PC-9 (cell line): ENCODE data around the gene METTL27. TPM values are rescaled to one million over a fixed set of nuclear protein-coding genes. Genes with fewer than 3 reads are reported as not detected.

Experiments used
- BruUV-seq: library from RNA; stranded (reverse); fragments of 400-500 nt; replicated peaks from 2 replicates; lab custom pipeline; 2021; lab: Mats Ljungman, UMichigan
- CTCF ChIA-PET: fragments of 300-600 bp; sonication (Branson Sonifier 250); formaldehyde crosslinking; loops from one replicate; lab custom pipeline; 2022; ENCODE audit warnings: antibody characterized with exemption; lab: Charles Lee
- POLR2A ChIA-PET: fragments of 300-600 bp; sonication (Branson Sonifier 250); formaldehyde crosslinking; loops from one replicate; lab custom pipeline; 2022; ENCODE audit warnings: antibody characterized with exemption; ENCODE audit not compliant: unreplicated experiment; lab: Charles Lee
- DNase-seq, 2 experiments: peaks; one replicate each; pipeline versions ENCODE4 v3.0.0 to v3.0.0-alpha.2; 2015 to 2022; ENCODE audit warnings: mixed read lengths in 1 of 2
- H2AFZ ChIP-seq: fragments of 200-600 bp; sonication (generic); 2 replicates; pipeline ENCODE4 v1.8.1; 2017; ENCODE audit warnings: antibody characterized with exemption
- H3F3A ChIP-seq: fragments of 200-600 bp; sonication (generic); 2 replicates; pipeline ENCODE4 v1.8.1; 2017; ENCODE audit warnings: antibody characterized with exemption, mild to moderate bottlenecking, low read depth; ENCODE audit not compliant: insufficient read depth
- H3K27ac ChIP-seq: fragments of 200-600 bp; sonication (generic); 2 replicates; pipeline ENCODE4 v1.6.1; 2016; ENCODE audit warnings: mixed run types
- H3K27me3 ChIP-seq: fragments of 200-600 bp; sonication (generic); 2 replicates; pipeline ENCODE4 v1.6.1; 2016; ENCODE audit warnings: low read depth, mixed run types; ENCODE audit not compliant: insufficient read depth
- H3K36me3 ChIP-seq: fragments of 200-600 bp; sonication (generic); 2 replicates; pipeline ENCODE4 v1.6.1; 2016; ENCODE audit warnings: low read depth, mixed run types
- H3K4me1 ChIP-seq: fragments of 200-600 bp; sonication (generic); replicated peaks from 2 replicates; pipeline ENCODE4 v1.6.1; 2016; ENCODE audit warnings: mixed run types; ENCODE audit not compliant: insufficient read depth
- H3K4me2 ChIP-seq: fragments of 200-600 bp; sonication (generic); 2 replicates; pipeline ENCODE4 v1.6.1; 2017; ENCODE audit warnings: mixed run types
- H3K4me3 ChIP-seq: fragments of 200-600 bp; sonication (generic); 2 replicates; pipeline ENCODE4 v1.6.1; 2016; ENCODE audit warnings: mixed run types
- H3K79me2 ChIP-seq: fragments of 200-600 bp; sonication (generic); 2 replicates; pipeline ENCODE4 v1.6.1; 2017; ENCODE audit warnings: low read depth, mixed run types
- H3K9me2 ChIP-seq: fragments of 200-600 bp; sonication (generic); 2 replicates; pipeline ENCODE4 v1.8.1; 2017; ENCODE audit warnings: mild to moderate bottlenecking; ENCODE audit not compliant: insufficient read depth
- H3K9me3 ChIP-seq: fragments of 200-600 bp; sonication (generic); 2 replicates; pipeline ENCODE4 v1.8.1; 2016; ENCODE audit warnings: low read depth; ENCODE audit not compliant: insufficient read depth
- H4K20me1 ChIP-seq: fragments of 200-600 bp; sonication (generic); 2 replicates; pipeline ENCODE4 v1.8.1; 2017; ENCODE audit not compliant: insufficient read depth
- CTCF ChIP-seq: fragments of 200-600 bp; sonication (generic); conservative IDR thresholded peaks from 2 replicates; pipeline ENCODE4 v1.6.1; 2017; ENCODE audit warnings: mixed run types, antibody characterized with exemption, mild to moderate bottlenecking, moderate library complexity
- EZH2 ChIP-seq: fragments of 200-600 bp; sonication (generic); IDR thresholded peaks from 2 replicates; pipeline ENCODE4 v1.8.0; 2017; ENCODE audit warnings: antibody characterized with exemption, low read depth
- intact Hi-C: fragments of 100-400 bp; cut with micrococcal nuclease; formaldehyde crosslinking; loops from one replicate; pipeline ENCODE4 v1.10.0; 2022; ENCODE audit not compliant: unreplicated experiment
- total RNA-seq: library from RNA; stranded (reverse); gene quantifications from 2 replicates; pipeline ENCODE4 v1.2.3, GENCODE V29; 2021

Gene METTL27
- total RNA-seq, 1 experiment from 2014 or later = 23.2 TPM

- H3K4me3 ChIP-seq = no peak overlapping the region
Observed at GRCh38 chr7:73879977-73880681, 37.8 kb upstream of the METTL27 start.

GRCh38 chr7:73876973-73877372 is 34.7 kb upstream of the METTL27 start:
- no peaks in the 10 kb centered on the region for H3K9me2 ChIP-seq
- H3K4me1 ChIP-seq = peaks cover 27% of the 10 kb centered on the region
- no TSS peak for BruUV-seq
- H3K27ac ChIP-seq = no peak overlapping the region
- no peaks in the 10 kb centered on the region for H4K20me1 ChIP-seq
- no peak overlapping the region for H3K4me2 ChIP-seq
- POLR2A ChIA-PET = no interaction called here
- peaks cover 9% of the 10 kb centered on the region; the same call in 1 of the 2 replicates for H3F3A ChIP-seq
- TF ChIP-seq CTCF (no peak), EZH2 (no peak)
- H3K9me3 ChIP-seq = no peaks in the 10 kb centered on the region
- no peaks in the 10 kb centered on the region for H3K79me2 ChIP-seq
- H3K36me3 ChIP-seq = no peaks in the 10 kb centered on the region
- intact Hi-C loops = no loop called here
- CTCF ChIA-PET = no interaction called here
- no peaks in the 10 kb centered on the region for H3K27me3 ChIP-seq
- H2AFZ ChIP-seq = no peak overlapping the region
- no peak for DNase-seq
- no peak overlapping the region for H3K4me3 ChIP-seq

More at GRCh38 chr7:73879977-73880681, 37.8 kb upstream of the METTL27 start:
- ChIA-PET POLR2A (interaction anchor here (0.6 to 0.7 kb wide), 2 partner anchors 42 to 76 kb away, joined by 6 to 8 read pairs; no protein-coding TSS in a partner anchor), CTCF (interaction anchor here (1.4 kb wide), 1 partner anchor 149 kb away, joined by 3 read pairs; no protein-coding TSS in a partner anchor)
- TF ChIP-seq CTCF (no peak), EZH2 (no peak)
- H3K4me1 ChIP-seq = peaks cover 27% of the 10 kb centered on the region
- no peaks in the 10 kb centered on the region for H3K79me2 ChIP-seq
- no peaks in the 10 kb centered on the region for H3K36me3 ChIP-seq
- no peaks in the 10 kb centered on the region for H4K20me1 ChIP-seq
- peak; percentile 39 to 42 for DNase-seq
- H3K4me2 ChIP-seq = peak overlapping the region; percentile 59
- H3F3A ChIP-seq = peaks cover 9% of the 10 kb centered on the region; the same call in 1 of the 2 replicates
- H3K27me3 ChIP-seq = no peaks in the 10 kb centered on the region
- no peaks in the 10 kb centered on the region for H3K9me2 ChIP-seq
- BruUV-seq = no TSS peak
- no peak overlapping the region for H2AFZ ChIP-seq
- intact Hi-C loops = no loop called here
- no peaks in the 10 kb centered on the region for H3K9me3 ChIP-seq
- H3K27ac ChIP-seq = no peak overlapping the region

- intact Hi-C loops = no loop called here
Observed at GRCh38 chr7:73876361-73876760, 34.0 kb upstream of the METTL27 start.

More at GRCh38 chr7:73876361-73876760, 34.0 kb upstream of the METTL27 start:
- Histone ChIP-seq H2AFZ (no peak overlapping the region), H3K9me3 (no peaks in the 10 kb centered on the region), H3K4me1 (peaks cover 23% of the 10 kb centered on the region), H3K79me2 (no peaks in the 10 kb centered on the region), H3K4me3 (no peak overlapping the region), H3K27me3 (no peaks in the 10 kb centered on the region), H3F3A (peaks cover 9% of the 10 kb centered on the region; the same call in 1 of the 2 replicates), H3K36me3 (no peaks in the 10 kb centered on the region), H4K20me1 (no peaks in the 10 kb centered on the region), H3K27ac (no peak overlapping the region), H3K9me2 (no peaks in the 10 kb centered on the region), H3K4me2 (no peak overlapping the region)
- DNase-seq = no peak
- POLR2A ChIA-PET = interaction anchor here (0.7 kb wide), 1 partner anchor 85 kb away, joined by 8 read pairs; no protein-coding TSS in a partner anchor
- TF ChIP-seq CTCF = no peak
- no peak for TF ChIP-seq EZH2
- no TSS peak for BruUV-seq
- CTCF ChIA-PET = interaction anchor here (0.6 kb wide), 1 partner anchor 13 kb away, joined by 12 read pairs; no protein-coding TSS in a partner anchor
